ENCODE results near the gene WNT3A. TPM values are rescaled to one million over a fixed set of nuclear protein-coding genes. Genes with fewer than 3 reads are reported as not detected.
A peak's percentile ranks its signal among the peaks of the same experiment; 100 is the strongest.
"Not testable (repeated sequence)": the region's sequence is repeated elsewhere in the genome, so short reads cannot be mapped to it uniquely, and the experiment has no call there.

Gene WNT3A
- not detected for polyA plus RNA-seq (2013, experiment 1 of 2; ENCODE audit: insufficient read length)
- not detected for polyA plus RNA-seq (2013, experiment 2 of 2; ENCODE audit: insufficient read length)

DNA sequence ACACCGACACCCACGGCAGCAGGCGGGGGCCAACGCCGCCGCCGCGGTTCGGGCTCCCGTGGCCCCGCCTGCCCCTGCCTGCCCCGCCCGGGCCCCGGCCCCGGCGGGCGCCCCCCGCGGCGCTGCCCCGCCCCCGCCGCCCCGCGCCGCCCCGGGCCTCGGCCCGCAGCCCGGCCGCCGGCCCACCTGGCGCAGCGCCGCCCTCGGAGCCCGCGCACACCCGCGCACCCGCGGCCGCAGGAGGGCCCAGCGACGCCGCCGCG is at the start of gene WNT3A:
Gene WNT3A (plus strand): TSS at position 213 of the 263 bp plus-strand sequence. CDS start 131 bp downstream, outside the sequence.
- no peak for DNase-seq

GRCh38 chr1:227958617-227959324 is 48.0 kb upstream of the WNT3A start:
- DNase-seq, result no peak

DNA sequence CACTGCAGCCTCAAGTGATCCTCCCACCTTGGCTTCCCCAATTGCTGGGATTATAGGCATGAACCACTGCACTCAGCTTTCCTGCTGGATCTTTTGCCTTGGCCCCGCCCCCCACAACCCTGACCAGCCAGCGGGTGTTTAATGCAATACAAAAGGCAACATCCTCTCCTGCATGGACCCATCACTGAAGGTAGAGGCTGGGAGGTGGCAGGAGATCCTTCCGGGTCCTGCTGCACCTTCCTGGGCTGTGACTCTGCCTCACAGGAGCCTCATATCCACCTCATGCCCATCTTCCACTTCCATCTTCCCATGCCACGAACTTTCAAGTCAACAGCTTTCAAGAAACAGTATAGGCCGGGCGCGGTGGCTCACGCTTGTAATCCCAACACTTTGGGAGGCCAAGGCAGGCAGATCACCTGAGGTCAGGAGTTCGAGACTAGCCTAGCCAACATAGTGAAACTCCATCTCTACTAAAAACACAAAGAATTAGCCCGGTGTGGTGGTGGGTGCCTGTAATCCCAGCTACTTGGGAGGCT is 47.4 kb upstream of the WNT3A start:
- no peak for DNase-seq

GRCh38 chr1:227961651-227962466 is 44.9 kb upstream of the WNT3A start:
- DNase-seq, result no peak

DNA sequence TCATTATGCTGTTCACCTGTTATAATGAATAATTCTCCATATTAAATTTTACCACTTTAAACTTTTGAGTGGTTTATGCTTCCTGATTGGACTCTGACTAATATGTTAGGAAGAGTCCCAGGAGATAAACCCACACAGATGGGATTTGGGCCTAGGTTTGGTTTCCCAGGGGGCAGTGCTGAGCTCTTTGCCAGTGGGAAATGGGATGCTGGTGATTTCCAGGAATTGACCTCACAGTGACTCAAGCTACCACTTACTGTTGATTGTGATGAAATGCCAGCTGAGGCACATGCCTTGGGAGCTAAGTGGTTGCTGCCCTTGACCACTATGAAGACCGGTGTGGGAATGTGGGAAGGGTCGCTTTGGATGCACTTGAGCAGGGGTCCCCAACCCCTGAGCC is 40.1 kb upstream of the WNT3A start:
- peak; percentile 57 for DNase-seq

- DNase-seq, result not testable (repeated sequence)
These were observed 39.0 kb upstream of the WNT3A start for GRCh38 chr1:227967815-227968214.

DNA sequence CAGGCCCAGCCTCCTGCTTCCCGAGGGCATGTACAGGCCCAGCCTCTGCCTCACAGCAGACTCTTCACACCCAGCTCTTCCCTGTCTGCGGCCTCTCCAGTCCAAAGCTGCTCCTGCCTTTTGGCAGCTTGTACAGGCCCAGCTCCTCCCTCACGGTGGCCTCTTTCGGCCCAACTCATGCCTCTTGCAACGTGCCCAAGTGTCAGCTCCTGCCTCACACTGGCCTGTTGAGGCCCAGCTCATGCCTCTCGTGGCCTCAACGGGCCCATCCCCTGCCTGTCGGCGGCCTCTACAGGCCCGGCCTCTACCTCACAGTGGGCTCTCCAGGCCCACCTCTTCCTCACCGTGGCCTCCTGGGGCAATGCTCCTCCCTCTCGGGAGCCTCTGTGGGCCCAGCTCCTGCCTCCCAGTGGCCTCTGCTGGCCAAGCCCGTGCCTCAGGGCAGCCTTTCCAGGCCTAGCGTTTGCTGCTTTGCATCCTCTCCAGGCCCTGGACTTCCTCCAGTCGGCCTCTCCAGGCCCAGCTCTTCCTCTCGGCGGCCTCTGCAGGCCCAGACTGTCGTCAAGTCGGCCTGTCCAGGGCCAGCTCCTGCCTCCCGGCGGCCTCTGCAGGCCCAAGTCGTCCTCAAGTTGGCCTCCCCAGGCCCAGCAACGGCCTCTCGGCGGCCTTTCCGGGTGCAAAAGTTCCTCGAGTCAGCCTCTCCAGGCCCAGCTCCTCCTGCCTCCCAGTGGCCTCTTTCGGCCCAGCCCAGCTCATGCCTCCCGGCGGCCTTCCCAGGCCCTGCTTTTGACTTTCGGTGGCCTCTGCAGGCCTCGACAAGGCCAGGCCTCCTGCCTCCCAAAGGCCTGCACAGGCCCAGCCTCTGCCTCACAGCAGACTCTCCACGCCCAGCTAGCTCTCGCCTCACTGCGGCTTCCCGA is 36.5 kb upstream of the WNT3A start:
- DNase-seq, result not testable (repeated sequence)

DNA sequence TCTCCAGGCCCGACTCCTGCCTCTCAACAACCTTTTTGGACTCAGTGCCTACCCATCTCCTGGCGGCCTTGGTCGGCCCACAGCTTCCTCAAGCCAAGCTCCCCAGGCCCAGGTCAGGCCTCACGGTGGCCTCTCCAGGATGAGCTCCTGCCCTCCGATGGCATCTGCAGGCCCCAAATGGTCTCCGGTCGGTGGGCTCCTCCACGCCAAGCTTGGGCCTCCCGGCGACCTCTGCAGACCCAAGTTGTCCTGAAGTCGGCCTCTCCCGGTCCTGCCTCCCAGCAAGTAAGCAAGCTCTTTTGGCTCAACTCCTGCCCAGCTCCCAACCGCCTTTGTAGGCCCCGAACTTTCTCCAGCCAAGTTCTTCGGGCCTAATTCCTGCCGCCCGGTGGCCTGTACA is 35.6 kb upstream of the WNT3A start:
- DNase-seq, result not testable (repeated sequence)

GRCh38 chr1:227971643-227972282 is 35.0 kb upstream of the WNT3A start:
- not testable (repeated sequence) for DNase-seq

DNA sequence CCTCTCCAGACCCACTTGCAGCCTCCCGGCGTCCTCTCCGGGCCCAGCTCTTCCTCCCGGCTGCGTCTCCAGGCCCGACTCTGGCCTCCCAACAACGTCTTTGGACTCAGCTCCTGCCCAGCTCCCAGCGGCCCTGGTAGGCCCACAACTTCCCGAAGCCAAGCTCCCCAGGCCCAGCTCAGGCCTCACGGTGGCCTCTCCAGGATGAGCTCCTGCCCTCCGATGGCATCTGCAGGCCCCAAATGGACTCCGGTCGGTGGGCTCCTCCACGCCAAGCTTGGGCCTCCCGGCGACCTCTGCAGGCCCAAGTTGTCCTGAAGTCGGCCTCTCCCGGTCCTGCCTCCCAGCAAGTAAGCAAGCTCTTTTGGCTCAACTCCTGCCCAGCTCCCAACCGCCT is 34.5 kb upstream of the WNT3A start:
- DNase-seq, result not testable (repeated sequence)

DNA sequence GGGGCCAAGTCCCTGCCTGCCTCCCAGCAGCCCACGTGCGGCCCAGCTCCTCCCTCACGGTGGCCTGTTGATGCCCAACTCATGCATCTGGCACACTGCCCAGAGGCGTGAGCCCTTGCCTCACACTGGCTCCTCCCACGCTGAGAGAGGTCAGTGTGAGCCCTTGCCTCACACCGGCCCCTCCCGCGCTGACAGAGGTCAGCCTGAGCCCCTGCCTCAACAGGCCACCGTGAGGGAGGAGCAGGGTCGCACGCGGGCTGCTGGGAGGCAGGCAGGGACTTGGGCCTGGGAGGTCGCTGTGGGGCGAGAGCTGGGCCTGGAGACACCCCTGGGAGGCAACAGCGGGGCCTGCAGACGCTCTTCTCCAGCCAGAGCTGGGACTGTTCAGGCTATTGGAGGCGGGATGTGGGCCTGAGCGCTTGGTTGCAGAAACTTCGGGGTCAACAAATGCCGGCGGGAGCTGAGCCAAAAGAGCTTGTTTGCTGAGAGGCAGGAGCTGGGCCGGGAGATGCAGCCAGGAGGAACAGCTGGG is 33.9 kb upstream of the WNT3A start:
- not testable (repeated sequence) for DNase-seq

DNA sequence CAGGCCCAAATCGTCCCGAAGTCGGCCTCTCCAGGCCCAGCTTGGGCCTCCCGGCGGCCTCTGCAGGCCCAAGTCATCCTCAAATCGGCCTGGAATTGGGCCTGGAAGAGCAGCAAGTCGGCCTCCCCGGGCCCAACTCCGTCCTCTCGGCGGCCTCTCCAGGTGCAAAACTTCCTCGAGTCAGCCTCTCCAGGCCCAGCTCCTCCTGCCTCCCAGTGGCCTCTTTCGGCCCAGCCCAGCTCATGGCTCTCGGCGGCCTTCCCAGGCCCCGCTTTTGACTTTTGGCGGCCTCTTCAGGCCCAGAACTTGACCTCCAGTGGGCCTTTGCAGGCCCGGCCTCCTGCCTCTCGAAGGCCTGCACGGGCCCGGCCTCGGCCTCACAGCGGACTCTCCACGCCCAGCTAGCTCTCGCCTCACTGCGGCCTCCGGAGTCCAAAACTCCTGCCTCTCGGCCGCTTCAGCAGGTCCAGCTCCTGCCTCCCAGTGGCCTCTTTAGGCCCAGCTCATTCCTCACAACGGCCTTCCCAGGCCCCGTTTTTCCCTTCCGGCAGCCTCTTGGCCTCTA is 33.0 kb upstream of the WNT3A start:
- not testable (repeated sequence) for DNase-seq

DNA sequence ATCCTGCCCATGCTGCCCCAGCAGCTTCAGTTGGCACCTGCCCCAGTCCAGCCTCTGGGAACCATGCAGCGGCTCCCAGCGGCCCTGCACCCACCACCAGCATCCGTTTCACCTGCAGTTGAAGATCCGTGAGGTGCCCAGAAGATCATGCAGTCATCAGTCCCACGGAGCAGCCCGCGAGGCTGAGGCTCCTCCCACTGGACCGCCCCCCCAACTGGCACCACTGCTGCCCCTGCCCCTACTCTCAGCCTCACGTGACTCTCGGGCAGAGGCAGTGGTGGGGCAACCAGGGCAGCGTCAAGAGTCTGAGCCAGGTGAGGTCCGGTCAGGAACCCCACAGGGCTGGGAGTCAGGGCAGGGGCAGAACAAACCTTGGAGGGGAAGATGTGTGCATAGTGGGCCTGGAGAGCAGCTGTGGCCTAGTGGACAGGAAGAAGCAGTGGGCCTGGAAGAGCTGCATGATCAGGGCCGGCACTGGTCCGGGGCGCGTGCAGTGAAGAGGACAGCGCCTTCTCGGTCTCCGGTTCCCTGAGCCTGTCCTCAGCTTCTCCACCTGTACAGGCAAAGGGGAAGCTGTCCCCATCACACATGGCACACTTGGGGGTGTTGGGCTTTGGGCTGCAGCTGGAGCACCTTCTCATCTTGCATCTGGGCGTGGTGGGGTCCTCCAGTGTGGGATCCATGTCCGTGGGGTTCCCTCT is 31.1 kb upstream of the WNT3A start:
- DNase-seq, result not testable (repeated sequence)

DNA sequence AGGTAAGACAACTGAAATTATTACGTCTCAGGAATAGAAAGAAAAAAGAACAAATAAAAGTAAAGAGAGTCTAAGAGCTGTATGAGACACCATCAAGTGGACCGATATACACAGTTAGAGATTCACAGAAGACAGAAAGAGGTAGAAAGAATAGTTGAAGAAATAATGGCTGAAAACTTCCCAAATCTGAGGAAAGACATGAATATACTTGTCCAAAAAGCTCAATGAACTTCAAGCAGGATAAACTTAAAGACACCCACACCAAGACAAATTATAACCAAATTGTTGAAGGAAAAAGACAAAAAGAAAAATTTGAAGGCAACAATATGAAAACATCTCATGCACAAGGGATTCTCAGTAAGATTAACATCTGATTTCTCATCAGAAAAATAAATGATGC is 19.6 kb upstream of the WNT3A start:
- DNase-seq, result no peak

- no peak for DNase-seq
These were observed 12.0 kb upstream of the WNT3A start for GRCh38 chr1:227994632-227995300.

GRCh38 chr1:227996187-227996950 is 10.4 kb upstream of the WNT3A start:
- DNase-seq, result no peak

DNA sequence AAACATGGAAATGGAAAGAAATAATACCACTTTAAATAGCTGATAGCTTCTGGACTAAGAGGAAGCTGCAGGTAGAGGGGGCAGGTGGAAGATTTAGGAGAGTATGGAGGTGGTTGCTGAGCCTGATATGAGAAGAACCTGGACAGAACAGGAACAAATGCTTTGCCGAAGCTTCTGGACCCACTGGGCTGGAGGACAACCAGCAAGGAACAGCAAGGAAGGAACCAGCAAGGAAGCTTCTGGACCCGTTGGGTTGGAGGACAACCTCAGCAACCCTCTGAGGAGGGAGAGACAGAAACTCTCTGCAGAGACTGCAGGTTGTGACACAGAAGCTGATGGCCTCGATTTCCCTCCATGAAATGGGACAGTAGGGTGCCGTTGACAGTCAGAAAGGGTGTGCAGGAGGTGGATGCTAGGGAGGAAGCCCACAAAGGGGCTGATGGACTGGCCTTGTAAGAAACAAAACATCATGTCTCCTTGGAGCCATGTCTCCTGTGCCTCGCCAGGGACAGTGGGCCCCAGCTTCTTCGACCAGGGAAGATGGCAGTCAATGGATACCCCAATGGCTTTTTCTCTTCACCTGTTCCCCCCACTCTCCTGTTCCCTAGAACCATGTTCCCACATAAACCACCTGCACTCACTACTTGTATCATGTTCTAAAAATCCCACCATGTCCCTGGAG is 8.3 kb upstream of the WNT3A start:
- DNase-seq, result no peak

DNA sequence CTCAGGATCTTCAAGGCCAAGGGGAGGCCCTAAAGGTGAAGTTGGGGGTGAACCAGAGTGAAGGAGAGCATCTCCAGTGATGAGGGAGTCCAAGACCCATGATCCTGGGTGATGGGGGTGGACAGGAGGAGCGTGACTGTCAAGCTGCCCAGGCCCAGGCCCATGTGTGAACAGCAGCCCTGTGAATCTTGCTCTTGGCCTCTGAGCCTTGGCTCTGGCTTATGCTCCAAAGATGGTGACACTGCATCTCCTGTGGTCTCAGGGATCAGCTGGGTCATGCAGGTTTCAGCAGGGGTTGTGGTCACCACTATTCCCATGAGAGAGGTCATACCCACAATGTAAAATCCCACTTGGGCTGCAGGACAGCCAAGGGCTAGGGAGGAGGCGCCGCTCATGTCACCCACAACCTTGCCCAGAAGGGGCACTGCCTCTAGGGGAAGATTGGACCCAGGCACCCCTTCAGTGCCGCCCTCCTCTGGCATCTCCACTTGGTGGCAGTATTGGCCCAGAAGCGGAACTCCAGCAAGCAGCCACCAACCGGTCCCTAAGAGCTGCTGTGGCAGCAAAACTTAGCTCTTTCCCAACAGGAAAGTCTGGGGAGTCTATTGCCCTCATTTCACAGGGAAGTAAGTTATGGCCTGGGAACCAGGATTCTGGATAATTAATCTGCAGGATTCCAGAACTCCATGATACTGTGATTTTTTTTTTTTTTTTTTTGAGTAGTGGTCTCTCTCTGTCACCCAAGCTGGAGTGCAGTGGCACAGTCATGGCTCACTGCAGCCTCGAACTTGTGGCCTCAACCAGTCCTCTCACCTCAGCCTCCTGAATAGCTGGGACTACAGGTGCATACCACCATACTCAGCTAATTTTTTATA is 7.5 kb upstream of the WNT3A start:
- DNase-seq, result peak; percentile 73

All from fibroblast of skin of back (primary cell).